Fibroblast of gingiva (primary cell): Measurements from ENCODE around the gene TMA16.

Experiments used
- DNase-seq: peaks from one replicate; pipeline ENCODE4 v3.0.0-alpha.2; 2011; ENCODE audit warnings: low read depth

TMA16 gene

DNA sequence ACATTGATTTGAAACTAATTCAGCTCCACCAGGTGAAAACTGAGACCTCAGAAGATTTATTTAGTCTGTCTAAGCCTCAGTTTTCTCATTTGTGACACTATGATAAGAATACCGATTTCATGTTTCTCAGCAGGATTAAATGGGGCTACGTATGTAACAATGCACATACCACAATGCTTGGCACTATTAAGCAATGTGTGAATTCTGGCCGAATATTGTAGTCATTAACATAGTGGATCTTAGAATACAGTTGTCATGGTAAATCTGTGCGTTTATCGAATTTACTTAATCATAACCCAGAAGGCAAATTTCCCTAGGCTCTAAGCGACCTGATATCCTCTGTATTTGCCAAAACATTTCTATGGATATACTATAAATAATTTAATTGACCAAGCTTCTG is 69.1 kb downstream of the TMA16 start:
- DNase-seq = no peak

DNA sequence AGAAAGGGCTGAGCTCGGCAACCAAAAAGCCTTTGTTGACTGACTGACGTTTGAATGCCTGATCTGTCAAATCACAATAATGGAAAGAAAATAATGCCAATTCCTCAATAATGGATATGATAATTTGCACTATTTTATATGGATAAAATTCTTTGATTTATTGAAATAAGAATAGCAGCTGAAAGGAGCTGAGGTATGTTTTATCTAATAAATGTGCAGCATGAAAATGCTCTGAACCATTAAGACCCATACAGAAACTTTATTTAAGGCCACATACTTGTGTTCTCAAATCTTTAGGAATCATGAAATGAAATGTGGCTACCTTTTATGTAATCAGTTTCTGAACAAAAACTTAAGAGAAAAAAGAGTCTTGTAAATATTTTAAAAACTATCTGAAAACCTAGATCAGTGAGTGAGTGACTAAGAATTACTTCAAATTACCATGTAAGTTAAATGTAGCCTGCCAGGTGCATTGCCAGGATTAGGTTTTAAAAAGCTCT is 69.8 kb downstream of the TMA16 start:
- no peak for DNase-seq

DNA sequence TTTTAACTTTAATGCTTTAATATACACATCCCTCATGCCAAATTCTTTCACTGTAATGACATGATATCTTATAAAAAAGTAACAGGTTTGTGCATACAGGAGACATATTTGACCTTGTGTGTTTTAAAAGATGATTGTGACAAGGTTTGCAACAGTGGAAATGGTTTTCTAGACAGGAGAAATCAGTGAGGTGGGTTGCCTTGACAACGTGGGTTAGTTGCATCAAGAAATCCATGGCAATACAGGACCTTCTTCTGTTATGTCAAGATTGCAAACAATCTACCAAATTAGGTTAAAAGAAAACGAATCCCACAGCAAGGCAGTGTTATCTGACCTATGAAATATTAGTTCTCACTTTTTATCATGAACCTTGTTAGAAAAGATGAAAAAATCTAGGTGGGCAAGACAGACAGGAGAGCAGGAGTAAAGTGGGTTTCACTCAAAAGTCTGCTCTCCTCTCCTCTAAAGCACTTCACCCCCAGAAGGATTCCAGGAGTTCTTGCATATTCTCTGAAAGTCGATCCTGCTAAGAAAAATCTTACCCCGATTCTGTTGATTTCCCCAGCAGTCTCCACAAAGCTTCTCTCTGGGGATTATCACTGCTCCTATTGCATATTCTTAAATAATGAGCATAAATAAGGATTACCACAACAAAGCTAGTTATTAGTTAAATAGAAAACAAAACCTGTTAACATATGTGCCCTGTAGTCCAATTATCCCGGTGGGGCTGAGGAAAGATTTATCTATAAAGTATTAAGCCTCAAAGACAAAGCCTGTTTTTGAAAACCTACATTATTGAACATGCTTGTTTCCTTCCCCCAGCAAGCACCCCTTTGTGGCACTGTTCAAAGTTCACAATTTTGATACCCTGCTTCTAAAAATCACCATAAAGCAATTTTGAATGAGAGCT is 71.0 kb downstream of the TMA16 start:
- no peak for DNase-seq

DNA sequence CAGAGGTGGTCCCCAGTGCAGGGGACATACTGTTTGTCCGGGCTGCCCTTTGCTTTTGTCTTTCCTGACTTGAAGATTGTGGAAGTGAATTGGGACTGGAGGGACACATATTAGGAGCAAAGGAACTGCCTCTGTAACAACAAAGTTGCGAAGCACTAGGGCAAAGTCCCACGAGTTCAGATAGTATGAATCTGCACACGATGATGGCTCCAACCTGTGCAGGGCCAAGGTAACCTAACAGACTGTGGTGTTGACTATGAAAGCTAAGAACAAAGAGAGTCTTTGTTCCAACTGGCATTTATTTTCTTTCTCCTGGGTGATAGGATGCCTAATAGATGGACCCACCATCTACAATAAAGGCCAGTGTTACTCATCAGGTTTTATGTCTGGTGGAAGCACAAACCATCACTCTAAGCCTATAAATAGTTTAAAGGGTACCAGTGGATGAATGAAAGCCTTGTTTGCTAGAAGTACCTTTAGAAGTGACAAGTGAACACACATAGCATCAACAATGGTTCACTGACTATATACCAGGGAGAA is 71.8 kb downstream of the TMA16 start:
- no peak for DNase-seq

DNA sequence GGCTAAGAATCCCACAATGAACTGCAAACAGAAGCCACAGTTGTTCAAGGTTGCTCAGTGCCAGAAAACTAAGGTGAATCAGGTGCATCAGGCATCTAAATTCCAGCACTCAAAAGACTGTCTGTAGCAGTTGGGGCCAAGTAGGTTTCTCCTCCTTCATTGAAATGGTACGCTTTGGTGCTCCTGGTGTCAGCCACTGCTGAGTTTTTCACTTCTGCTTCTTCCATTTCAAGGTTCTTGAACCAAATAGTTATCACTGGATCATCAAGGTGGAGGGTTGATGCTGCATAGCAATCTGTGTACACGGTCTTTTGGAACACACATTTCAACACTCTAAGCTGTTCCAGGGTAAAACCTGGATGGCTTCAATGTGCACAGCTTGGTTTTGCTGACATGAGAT is 74.4 kb downstream of the TMA16 start:
- DNase-seq = no peak
